ENCODE measurements around the gene OR51G1. TPM values are rescaled to one million over a fixed set of nuclear protein-coding genes. Genes with fewer than 3 reads are reported as not detected.

OR51G1 gene
- total RNA-seq, 1 experiment from 2014 or later, result not detected

Other genes with a start within 250 kb of the OR51G1 start
- 0.37 and 1.2 TPM in 2 replicates for gene OR51E2, start 226.5 kb downstream of the OR51G1 start, total RNA-seq (2014; rRNA removed; shearing (Covaris generic))
- not detected in 2 replicates for gene MMP26, start 219.6 kb downstream of the OR51G1 start, total RNA-seq (2014; rRNA removed; shearing (Covaris generic))
- not detected in 2 replicates for gene OR51F1, start 154.4 kb downstream of the OR51G1 start, total RNA-seq (2014; rRNA removed; shearing (Covaris generic))
- gene OR52R1, start 120.0 kb downstream of the OR51G1 start, total RNA-seq (2014; rRNA removed; shearing (Covaris generic)), result not detected in 2 replicates
- not detected in 2 replicates for gene OR51F2, start 103.0 kb downstream of the OR51G1 start, total RNA-seq (2014; rRNA removed; shearing (Covaris generic))
- gene OR51S1, start 75.1 kb downstream of the OR51G1 start, total RNA-seq (2014; rRNA removed; shearing (Covaris generic)), result not detected in 2 replicates
- not detected in 2 replicates for gene OR51T1, start 42.4 kb downstream of the OR51G1 start, total RNA-seq (2014; rRNA removed; shearing (Covaris generic))
- not detected in 2 replicates for gene OR51A7, start 20.6 kb downstream of the OR51G1 start, total RNA-seq (2014; rRNA removed; shearing (Covaris generic))
- gene OR51G2, start 5.0 kb downstream of the OR51G1 start, total RNA-seq (2014; rRNA removed; shearing (Covaris generic)), result not detected in 2 replicates
- gene OR51A4, start 23.3 kb upstream of the OR51G1 start, total RNA-seq (2014; rRNA removed; shearing (Covaris generic)), result not detected in 2 replicates
- gene OR51A2, start 31.4 kb upstream of the OR51G1 start, total RNA-seq (2014; rRNA removed; shearing (Covaris generic)), result not detected in 2 replicates
- gene OR51L1, start 70.5 kb upstream of the OR51G1 start, total RNA-seq (2014; rRNA removed; shearing (Covaris generic)), result not detected in 2 replicates
- gene OR52J3, start 122.2 kb upstream of the OR51G1 start, total RNA-seq (2014; rRNA removed; shearing (Covaris generic)), result not detected in 2 replicates
- gene OR52E2, start 135.3 kb upstream of the OR51G1 start, total RNA-seq (2014; rRNA removed; shearing (Covaris generic)), result 0.23 and 1.8 TPM in 2 replicates
- gene OR52E1, start 145.2 kb upstream of the OR51G1 start, total RNA-seq (2014; rRNA removed; shearing (Covaris generic)), result not detected in 2 replicates
- gene OR52A5, start 214.0 kb upstream of the OR51G1 start, total RNA-seq (2014; rRNA removed; shearing (Covaris generic)), result not detected in 2 replicates
- not detected in 2 replicates for gene OR52A1, start 230.4 kb upstream of the OR51G1 start, total RNA-seq (2014; rRNA removed; shearing (Covaris generic))